Aorta (tissue), 5 donors: ENCODE data around the gene APPL1. TPM values are rescaled to one million over a fixed set of nuclear protein-coding genes. Genes with fewer than 3 reads are reported as not detected.

ENCODE experiments used
- ATAC-seq: fragments of 200-7000 bp; cut with Tn5 transposase; one replicate; pipeline ENCODE4 v1.9.1; 2022; ENCODE audit warnings: moderate library complexity; ENCODE audit not compliant: low FRiP score
- DNase-seq, 2 donors: peaks; one replicate each; pipeline ENCODE4 v3.0.0-alpha.2; 2020
- H3K27ac ChIP-seq, 2 donors: one replicate each; pipeline ENCODE4 v1.5.1; 2013; ENCODE audit warnings: low read length in 2 of 2, mild to moderate bottlenecking in 2 of 2, moderate library complexity in 2 of 2, control low read depth in 1 of 2, inconsistent platforms in 1 of 2, low read depth in 1 of 2
- H3K27me3 ChIP-seq, 2 donors: one replicate each; pipeline ENCODE4 v1.6.1; 2013; ENCODE audit warnings: control low read depth in 1 of 2, low read length in 1 of 2, mild to moderate bottlenecking in 1 of 2, moderate library complexity in 1 of 2; ENCODE audit not compliant: insufficient read depth in 2 of 2, control insufficient read depth in 1 of 2
- H3K36me3 ChIP-seq, 2 donors: one replicate each; pipeline ENCODE4 v1.6.1; 2013; ENCODE audit warnings: control low read depth in 1 of 2, low read length in 1 of 2, mild to moderate bottlenecking in 1 of 2; ENCODE audit not compliant: insufficient read depth in 2 of 2, control insufficient read depth in 1 of 2
- H3K4me1 ChIP-seq, 2 donors: one replicate each; pipeline ENCODE4 v1.6.1; 2013; ENCODE audit warnings: low read length in 2 of 2, control low read depth in 1 of 2, mild to moderate bottlenecking in 1 of 2, moderate library complexity in 1 of 2; ENCODE audit not compliant: insufficient read depth in 2 of 2, control insufficient read depth in 1 of 2
- H3K4me3 ChIP-seq, 2 donors: one replicate each; pipeline ENCODE4 v1.5.1; 2013; ENCODE audit warnings: low read length in 2 of 2, control low read depth in 1 of 2, mild to moderate bottlenecking in 1 of 2
- H3K9me3 ChIP-seq: one replicate; pipeline ENCODE4 v1.6.1; 2013; ENCODE audit warnings: mild to moderate bottlenecking, low read length; ENCODE audit not compliant: control insufficient read depth
- WGBS, 2 donors: extraction: QIAGEN DNeasy Blood & Tissue Kit; methylation state at CpG; one replicate each; pipeline ENCODE4 v1.1.7; 2013; 5-methylcytosine and 5-hydroxymethylcytosine counted together
- intact Hi-C, 2 donors: fragments of 100-400 bp; cut with DNase I; formaldehyde crosslinking; loops; one replicate each; pipeline versions ENCODE4 v1.14.2 to v1.15.0; 2022
- long read RNA-seq, 2 donors: library from polyadenylated mRNA; unstranded; transcript quantifications; one replicate each; pipeline ENCODE4 v2.0.0, GENCODE V29; 2020 to 2021
- polyA plus RNA-seq, 2 donors: library from polyadenylated mRNA; stranded (reverse); fragments of 200-250 nt; gene quantifications; one replicate each; pipeline ENCODE4 v1.2.3, GENCODE V29; 2013
- total RNA-seq, 2 donors: library from RNA; stranded (reverse); fragmentation: NEBNext Ultra II Directional; extraction: Animal tissue kit (Norgen Biotek cat#: 25700); gene quantifications; one replicate each; pipeline ENCODE4 v1.2.1, GENCODE V29; 2021
- donor health status: healthy with polysubstance abuse.
- donor health status: Bipolar disorder and iron deficiency.
- donor health status: DM: no; HTN: no; CAD: no.
- donor health status: DM: no; HTN: no; CAD: no.
- donor health status: DM: yes; HTN: yes; CAD: no.

Gene APPL1, protein sequence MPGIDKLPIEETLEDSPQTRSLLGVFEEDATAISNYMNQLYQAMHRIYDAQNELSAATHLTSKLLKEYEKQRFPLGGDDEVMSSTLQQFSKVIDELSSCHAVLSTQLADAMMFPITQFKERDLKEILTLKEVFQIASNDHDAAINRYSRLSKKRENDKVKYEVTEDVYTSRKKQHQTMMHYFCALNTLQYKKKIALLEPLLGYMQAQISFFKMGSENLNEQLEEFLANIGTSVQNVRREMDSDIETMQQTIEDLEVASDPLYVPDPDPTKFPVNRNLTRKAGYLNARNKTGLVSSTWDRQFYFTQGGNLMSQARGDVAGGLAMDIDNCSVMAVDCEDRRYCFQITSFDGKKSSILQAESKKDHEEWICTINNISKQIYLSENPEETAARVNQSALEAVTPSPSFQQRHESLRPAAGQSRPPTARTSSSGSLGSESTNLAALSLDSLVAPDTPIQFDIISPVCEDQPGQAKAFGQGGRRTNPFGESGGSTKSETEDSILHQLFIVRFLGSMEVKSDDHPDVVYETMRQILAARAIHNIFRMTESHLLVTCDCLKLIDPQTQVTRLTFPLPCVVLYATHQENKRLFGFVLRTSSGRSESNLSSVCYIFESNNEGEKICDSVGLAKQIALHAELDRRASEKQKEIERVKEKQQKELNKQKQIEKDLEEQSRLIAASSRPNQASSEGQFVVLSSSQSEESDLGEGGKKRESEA
- 10 to 100 TPM; 40.6 to 54.7 TPM for total RNA-seq
- 10 to 100 TPM; 13.1 to 13.4 TPM for polyA plus RNA-seq
- long read RNA-seq, donor 1, full-length matches to known transcripts: 23 of 56 reads
- long read RNA-seq, donor 1, partial matches to known transcripts: 21 of 56 reads
- long read RNA-seq, donor 1, other reads (novel, unspliced or antisense): 12 of 56 reads
- long read RNA-seq, donor 2, full-length matches to known transcripts: 5 of 34 reads
- long read RNA-seq, donor 2, partial matches to known transcripts: 20 of 34 reads
- long read RNA-seq, donor 2, other reads (novel, unspliced or antisense): 9 of 34 reads

DNA sequence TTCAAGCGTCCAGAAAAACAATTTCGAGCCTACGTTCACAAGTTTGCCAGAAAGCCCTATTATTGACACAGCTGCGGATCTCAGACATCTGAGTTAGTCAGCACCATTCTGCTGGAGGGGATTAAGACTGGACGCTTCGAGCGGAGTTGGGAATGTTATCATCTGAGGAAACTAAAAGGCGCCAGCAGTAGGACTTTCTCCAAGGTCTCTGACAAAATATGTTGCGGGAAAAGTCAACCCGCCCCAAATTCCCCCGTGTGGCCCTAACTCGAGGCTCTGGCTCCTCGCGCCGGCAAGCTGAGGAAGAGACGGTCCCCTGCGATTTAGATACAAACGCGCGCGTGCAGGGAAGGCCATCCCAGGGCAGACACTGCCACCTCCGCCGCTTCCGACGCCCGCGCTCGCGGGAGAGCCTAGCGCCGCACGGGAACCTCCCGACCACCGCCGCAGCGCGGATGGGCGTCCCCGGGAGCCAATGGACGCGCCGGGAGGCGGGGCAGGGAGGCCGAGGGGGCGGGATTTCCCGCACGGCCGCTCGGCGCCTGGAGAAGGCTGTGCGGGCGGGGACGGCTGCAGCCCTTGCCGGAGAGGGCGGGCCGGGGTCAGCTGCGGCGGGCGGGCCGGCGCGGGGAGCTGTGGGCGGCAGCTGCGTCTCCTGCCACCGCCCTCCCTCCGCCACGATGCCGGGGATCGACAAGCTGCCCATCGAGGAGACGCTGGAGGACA, at the start of gene APPL1:
Gene APPL1, plus strand, starts transcription at position 526 of the 726 bp plus-strand sequence. Its CDS starts 155 bp downstream, at position 681.
- Histone ChIP-seq H3K36me3 (no peaks in the 10 kb centered on the region), H3K27me3 (no peaks in the 10 kb centered on the region), H3K4me3 (peak within 1 kb of the TSS; percentile 82 to 89), H3K9me3 (no peaks in the 10 kb centered on the region), H3K4me1 (peaks cover 0 to 1% of the 10 kb centered on the region in 2 donors), H3K27ac (peak within 1 kb of the TSS; percentile 20 to 85)
- peak; percentile 99 for ATAC-seq
- peak; percentile 95 to 97 for DNase-seq
- WGBS, 2 donors: 0% methylated on average over 58 to 71 of the region's 71 CpGs
- intact Hi-C loops: loop anchor here (2.0 to 10.0 kb wide), 4 partner anchors 63 to 530 kb away; partner anchors contain the start of genes IL17RD (in 1 of the 2) and SLMAP (in 1 of the 2)

DNA sequence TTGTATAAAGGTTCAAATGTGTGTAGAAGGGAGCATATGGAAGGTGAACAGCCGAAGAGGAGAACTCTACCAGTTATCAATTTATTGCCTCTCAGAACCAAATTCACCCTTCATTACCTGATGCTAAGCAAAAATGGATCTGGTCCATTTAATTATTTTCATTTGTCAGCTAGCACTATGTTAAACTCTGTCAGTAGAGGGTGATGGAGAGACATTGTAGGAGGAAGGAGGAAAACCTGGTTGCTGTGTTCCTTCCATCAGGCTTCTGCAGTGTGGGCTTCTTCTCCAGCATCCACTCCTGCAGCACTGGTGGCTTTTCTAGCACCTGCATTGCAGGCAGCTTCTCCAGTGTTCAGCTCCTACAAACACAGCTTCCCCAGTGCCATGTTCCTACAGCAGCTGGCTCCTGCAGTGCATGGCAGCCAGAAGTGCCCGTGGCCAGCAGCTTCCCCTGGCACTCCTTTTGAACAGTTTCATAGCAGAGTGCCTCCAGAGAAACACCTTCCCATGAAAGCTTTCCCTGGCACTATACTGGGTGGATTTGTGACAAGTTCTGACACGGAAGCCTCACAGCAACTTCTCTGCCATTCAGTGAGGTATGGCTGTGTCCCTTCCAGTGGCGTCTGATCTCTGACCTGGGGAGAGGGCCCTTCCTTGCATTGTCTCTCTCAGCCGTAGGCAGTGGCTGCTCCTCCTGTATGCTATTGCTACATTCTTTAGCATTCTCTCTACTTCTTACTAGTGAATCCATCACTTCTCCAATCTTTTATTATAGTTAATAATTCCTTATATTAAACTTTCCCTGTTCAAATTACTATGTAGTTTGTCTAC, 47.7 kb upstream of the APPL1 start:
- ATAC-seq (no peak), DNase-seq (no peak)
- Histone ChIP-seq H3K27me3 (no peaks in the 10 kb centered on the region), H3K9me3 (no peaks in the 10 kb centered on the region), H3K36me3 (no peaks in the 10 kb centered on the region), H3K4me3 (no peak overlapping the region), H3K27ac (no peak overlapping the region), H3K4me1 (no peaks in the 10 kb centered on the region)
- WGBS, 2 donors: 62 to 65% methylated on average over 5 of the region's 5 CpGs
- intact Hi-C loops: no loop called here

DNA sequence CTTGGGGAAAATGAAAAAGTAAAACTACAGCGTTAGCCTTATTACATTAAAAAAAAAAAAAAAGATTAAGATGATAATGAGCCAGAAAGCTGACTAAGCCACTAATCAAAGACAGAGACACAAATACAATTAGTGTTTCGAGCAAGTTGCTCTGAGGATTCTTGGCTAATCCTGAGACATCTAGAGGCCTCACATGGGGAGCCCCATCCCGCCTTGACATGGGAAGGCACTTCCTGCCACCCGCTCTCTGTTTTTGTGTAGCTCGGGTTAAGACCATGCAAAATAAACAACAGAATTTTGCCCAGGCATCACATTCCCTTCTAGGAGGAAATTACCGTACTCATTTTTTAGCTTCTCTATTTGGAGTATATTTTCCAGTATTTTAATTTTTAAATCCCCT, 43.0 kb upstream of the APPL1 start:
- ATAC-seq: no peak
- intact Hi-C loops: no loop called here
- no peak overlapping the region for H3K4me3 ChIP-seq
- DNase-seq: no peak
- H3K36me3 ChIP-seq: no peaks in the 10 kb centered on the region
- no peaks in the 10 kb centered on the region for H3K4me1 ChIP-seq
- H3K27ac ChIP-seq: no peak overlapping the region
- no peaks in the 10 kb centered on the region for H3K27me3 ChIP-seq
- no peaks in the 10 kb centered on the region for H3K9me3 ChIP-seq
- WGBS, 2 donors: 36 to 42% methylated on average over 6 of the region's 6 CpGs

DNA sequence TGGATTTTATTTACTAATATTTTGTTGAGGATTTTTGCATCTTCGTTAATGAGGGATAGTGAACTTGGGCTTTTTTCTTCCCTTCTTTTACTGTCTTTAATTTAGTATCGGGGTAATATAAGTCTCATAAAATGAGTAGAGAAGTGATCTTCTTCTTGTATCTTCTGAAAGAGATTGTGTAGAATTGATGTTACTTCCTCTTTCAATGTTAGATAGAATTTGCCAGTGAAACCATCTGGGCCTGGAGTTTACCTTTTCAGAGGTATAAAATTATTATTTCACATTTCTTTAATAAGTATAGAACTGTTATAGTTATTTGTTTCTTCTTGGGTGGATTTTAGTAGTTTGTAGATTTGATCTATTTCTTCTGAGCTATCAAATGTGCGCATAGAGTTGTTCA, 35.5 kb upstream of the APPL1 start:
- Histone ChIP-seq H3K27ac (no peak overlapping the region), H3K36me3 (no peaks in the 10 kb centered on the region), H3K4me1 (no peaks in the 10 kb centered on the region), H3K9me3 (no peaks in the 10 kb centered on the region), H3K27me3 (no peaks in the 10 kb centered on the region), H3K4me3 (no peak overlapping the region)
- DNase-seq (no peak), ATAC-seq (no peak)
- intact Hi-C loops: no loop called here
- WGBS, 2 donors: 96 to 97% methylated on average over 3 of the region's 3 CpGs

- H3K27ac ChIP-seq: no peak overlapping the region
- intact Hi-C loops: no loop called here
- DNase-seq (no peak), ATAC-seq (no peak)
- H3K4me3 ChIP-seq: no peak overlapping the region
- no peaks in the 10 kb centered on the region for H3K9me3 ChIP-seq
- H3K4me1 ChIP-seq: no peaks in the 10 kb centered on the region
- 94% methylated on average over 4 of the region's 4 CpGs for WGBS, 2 donors
- H3K36me3 ChIP-seq: no peaks in the 10 kb centered on the region
- H3K27me3 ChIP-seq: no peaks in the 10 kb centered on the region
These were observed 32.9 kb upstream of the APPL1 start for GRCh38 chr3:57194641-57195040.

DNA sequence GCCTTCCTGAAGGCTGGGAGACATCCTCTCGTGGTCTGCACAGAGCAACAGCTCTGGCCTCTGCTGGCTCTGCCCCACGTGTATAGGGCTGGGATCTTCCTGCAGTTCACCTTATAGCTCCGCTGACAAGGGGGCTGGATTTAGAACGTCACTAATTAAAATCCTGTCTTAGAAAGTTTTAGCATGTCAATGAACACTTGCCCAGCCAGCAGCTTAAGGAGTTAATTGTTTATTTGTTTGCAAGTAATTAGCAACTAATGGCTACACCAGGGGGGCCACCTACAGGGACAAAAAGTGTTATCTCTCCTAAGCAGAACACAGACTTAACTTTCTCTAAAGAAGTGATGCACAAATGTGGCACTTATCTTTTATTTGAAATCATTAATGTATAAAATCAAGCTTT, 27.6 kb upstream of the APPL1 start, which contains the start of gene HESX1:
Gene HESX1, minus strand, starts transcription at position 84 of the 403 bp plus-strand sequence. Its CDS starts 60 bp downstream, at position 24.
- Histone ChIP-seq H3K4me1 (no peaks in the 10 kb centered on the region), H3K36me3 (no peaks in the 10 kb centered on the region), H3K4me3 (no peak within 1 kb of the TSS), H3K27me3 (no peaks in the 10 kb centered on the region), H3K27ac (no peak within 1 kb of the TSS), H3K9me3 (no peaks in the 10 kb centered on the region)
- no peak for ATAC-seq
- 51 to 57% methylated on average over 4 of the region's 4 CpGs for WGBS, 2 donors
- intact Hi-C loops: no loop called here
- no peak for DNase-seq

- no peaks in the 10 kb centered on the region for H3K36me3 ChIP-seq
- 89 to 92% methylated on average over 2 of the region's 2 CpGs for WGBS, 2 donors
- ATAC-seq (no peak), DNase-seq (no peak)
- no peaks in the 10 kb centered on the region for H3K4me1 ChIP-seq
- H3K27ac ChIP-seq: no peak overlapping the region
- intact Hi-C loops: no loop called here
- H3K27me3 ChIP-seq: no peaks in the 10 kb centered on the region
- no peaks in the 10 kb centered on the region for H3K9me3 ChIP-seq
- no peak overlapping the region for H3K4me3 ChIP-seq
These were observed 21.1 kb upstream of the APPL1 start for GRCh38 chr3:57206423-57206822.
